ENCODE measurements around the gene CNDP2.

DNA sequence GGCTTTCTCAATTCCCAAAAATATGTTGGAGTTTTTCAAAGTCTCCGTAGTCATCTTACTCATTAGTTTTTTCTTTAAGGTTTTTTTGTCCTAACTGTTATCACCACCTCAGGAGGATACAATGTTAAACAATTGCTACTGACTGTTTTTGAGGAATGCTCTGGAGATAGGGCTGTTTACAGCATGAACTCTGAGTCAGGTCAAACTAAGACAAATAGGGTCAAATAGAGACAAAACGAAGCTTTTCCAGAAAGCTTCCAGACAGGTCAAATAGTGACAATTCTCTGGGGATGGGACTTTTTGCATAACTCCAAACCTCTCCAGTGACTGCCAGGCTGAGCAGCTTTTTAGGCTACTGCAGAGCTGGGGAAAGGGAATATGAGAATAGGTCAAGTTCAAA, 23.9 kb upstream of the CNDP2 start:
- TF ChIP-seq, protein P1, sequence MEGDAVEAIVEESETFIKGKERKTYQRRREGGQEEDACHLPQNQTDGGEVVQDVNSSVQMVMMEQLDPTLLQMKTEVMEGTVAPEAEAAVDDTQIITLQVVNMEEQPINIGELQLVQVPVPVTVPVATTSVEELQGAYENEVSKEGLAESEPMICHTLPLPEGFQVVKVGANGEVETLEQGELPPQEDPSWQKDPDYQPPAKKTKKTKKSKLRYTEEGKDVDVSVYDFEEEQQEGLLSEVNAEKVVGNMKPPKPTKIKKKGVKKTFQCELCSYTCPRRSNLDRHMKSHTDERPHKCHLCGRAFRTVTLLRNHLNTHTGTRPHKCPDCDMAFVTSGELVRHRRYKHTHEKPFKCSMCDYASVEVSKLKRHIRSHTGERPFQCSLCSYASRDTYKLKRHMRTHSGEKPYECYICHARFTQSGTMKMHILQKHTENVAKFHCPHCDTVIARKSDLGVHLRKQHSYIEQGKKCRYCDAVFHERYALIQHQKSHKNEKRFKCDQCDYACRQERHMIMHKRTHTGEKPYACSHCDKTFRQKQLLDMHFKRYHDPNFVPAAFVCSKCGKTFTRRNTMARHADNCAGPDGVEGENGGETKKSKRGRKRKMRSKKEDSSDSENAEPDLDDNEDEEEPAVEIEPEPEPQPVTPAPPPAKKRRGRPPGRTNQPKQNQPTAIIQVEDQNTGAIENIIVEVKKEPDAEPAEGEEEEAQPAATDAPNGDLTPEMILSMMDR (IDR thresholded peaks at IDR 0.05): no peak
- no peak for TF ChIP-seq EZH2 (IDR thresholded peaks at IDR 0.05; ENCODE audit: borderline replicate concordance, insufficient read depth, low read depth, low read length, poor library complexity, severe bottlenecking)

All from B cell (primary cell).